HG03025 (cell line): ENCODE data around the gene CUL7.
"Not testable (repeated sequence)": the region's sequence is repeated elsewhere in the genome, so short reads cannot be mapped to it uniquely, and the experiment has no call there.

ENCODE experiments used
- ATAC-seq: cut with Tn5 transposase; IDR thresholded peaks from one replicate; pipeline ENCODE4 v1.9.1; 2021; ENCODE audit warnings: mild to moderate bottlenecking, moderate library complexity; ENCODE audit not compliant: unreplicated experiment, low FRiP score

The CUL7 gene

DNA sequence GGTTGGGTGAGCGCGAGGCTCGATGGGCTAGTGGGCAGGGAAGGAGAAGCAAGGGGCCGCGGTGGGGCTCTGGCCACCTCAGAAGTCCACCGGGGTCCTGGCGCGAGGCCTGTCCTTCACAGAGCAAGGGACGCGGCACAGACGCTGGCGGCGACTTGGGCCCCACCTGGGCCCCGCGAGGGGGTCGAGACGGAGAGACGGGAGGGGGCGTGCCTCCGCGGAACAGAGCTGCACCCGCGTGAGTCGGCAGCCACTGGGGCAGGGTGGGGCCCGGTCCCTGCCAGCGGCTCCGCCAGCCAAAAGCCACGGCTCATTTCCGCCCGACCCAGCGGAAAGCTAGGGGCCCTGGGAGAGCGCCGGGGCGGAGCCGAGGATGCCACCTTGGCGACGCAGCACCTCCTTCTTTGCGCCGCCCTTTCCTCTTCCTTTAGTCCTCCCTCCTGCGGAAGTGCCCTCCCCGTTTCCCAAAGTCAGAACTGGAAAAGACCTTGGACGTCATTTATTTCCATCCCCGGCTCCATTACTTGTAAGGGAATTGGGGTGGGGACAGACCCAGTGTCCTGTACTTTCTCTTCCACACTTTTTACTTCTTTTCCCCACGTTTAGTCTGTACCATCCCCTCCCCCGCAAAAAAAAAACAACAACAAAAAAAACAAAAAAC lies at the start of gene CUL7:
Gene CUL7 (minus strand): TSS at position 307 of the 661 bp plus-strand sequence. CDS start 1,063 bp downstream, outside the sequence.
- ATAC-seq, result peak; percentile 59

DNA sequence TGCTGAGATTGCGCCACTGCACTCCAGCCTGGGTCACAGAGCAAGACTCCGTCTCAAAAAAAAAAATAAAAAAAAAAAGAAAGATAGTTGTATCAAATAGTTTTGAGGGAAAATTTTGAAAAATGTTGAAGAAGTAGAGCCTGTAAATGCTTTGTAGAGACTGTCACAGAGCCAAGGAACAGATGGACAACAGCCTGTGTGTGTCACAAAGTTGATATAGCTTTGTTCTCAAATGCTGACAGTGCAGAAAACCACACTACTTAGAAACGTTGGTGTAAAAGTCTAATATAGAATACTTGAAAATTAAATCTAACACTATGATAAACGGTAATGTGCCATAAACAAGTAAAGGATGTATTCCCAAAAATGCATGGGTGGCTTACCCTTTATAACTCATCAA lies 47.8 kb upstream of the CUL7 start:
- no peak for ATAC-seq

DNA sequence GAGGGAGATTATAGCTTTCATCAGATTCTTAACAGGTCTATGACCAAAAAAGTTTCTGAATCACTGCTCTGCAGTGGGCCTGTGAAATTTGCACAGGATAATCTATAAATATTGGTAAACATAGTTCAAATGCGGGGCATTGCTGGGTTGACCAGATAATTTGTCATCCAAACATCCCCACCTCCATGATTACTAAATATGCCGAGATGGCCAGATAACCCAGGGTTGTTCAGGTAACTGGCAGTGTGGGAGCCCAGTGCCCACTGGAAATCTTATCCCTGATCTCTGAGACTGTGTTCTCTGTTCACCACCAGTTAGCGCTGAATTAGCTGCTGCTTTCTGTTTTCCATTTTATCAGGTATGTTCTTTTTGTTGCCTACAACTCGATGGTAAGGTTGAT lies 43.9 kb upstream of the CUL7 start:
- ATAC-seq, result no peak

GRCh38 chr6:43097098-43097489 lies 43.4 kb upstream of the CUL7 start:
- ATAC-seq, result no peak

GRCh38 chr6:43096451-43097097 lies 42.9 kb upstream of the CUL7 start:
- ATAC-seq, result no peak

DNA sequence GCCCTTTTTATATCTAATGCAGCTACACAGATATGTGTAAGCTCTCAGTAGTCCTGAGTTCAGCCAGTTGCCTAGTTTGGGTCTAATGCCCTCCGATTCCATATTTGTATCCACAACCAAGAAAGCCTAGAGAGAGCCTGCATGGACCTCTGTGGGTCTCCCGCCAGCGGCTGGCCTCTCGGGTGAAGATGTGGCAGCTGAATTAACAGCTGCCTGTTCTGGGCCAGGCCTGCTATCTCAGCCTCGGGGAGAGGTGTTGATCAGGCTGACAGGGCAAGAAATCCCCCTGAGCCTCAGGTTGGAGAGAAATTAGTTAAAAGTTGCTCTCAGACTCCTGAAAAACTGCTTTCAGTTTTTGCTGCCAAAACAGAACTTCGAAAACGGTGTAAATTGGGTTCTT lies 42.3 kb upstream of the CUL7 start:
- no peak for ATAC-seq

DNA sequence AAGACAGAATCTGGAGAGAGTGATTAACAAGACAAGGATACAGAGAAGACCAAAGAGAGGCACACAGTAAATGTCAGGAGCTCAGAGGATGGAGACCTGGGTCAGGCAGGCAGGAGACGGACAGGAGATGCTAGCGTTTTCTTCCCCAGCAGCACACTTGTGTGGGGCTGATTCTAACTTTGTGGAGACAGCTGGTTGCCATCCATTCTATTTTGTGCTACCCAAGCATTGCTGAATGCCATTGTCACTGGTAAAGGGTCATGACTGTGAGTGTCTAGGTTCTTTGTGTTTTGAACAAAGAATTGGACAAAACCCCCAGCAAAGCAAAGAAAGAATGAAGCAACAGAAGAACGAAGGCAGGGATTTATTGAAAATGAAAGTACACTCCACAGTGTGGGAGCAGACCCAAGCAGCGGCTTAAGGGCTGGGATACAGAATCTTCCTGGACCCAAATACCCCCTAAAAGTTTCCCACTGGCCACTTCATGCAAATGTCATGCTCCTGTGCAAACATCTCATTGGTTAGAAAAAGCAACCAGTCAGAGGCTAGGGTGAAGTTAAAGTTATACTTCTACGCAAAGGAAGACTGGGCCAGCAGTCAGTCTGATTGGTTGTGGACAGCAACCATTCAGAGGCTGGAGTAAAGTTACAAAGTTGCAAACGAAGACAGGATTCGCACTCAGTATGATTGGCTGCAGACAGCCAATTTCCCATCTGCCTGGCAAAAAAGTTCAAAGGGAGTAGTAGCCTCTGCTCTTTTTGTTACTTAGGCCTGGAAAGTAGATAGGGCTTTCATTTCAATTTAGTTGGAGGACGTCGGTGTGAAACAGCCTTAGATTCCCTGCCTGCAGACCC lies 40.0 kb upstream of the CUL7 start:
- no peak for ATAC-seq

- ATAC-seq, result no peak
Measured at GRCh38 chr6:43092635-43093034, 39.0 kb upstream of the CUL7 start.

GRCh38 chr6:43091436-43091991 lies 37.9 kb upstream of the CUL7 start:
- ATAC-seq, result no peak

- ATAC-seq, result no peak
Measured at GRCh38 chr6:43091020-43091419, 37.4 kb upstream of the CUL7 start.

DNA sequence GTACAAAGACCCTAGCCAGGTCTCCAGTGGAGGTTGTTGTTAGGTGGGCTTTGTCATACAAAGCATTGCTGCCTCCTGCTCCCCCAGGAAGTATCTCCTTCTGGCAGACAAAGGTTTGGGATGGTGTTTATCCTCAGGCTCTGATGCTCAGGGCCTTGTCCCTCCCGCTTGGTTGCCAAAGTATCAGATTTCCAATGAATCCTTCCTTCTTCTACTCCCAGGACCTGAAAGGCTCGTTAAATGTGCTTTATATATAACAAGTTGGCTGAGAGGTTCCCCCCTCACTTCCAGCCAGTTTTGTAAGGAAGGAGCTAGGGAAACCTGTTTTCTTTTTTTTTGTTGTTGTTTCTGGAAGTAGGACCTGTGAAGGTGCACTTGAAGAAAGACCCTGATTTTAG lies 36.9 kb upstream of the CUL7 start:
- ATAC-seq, result no peak

GRCh38 chr6:43089874-43090558 lies 36.4 kb upstream of the CUL7 start:
- no peak for ATAC-seq

- no peak for ATAC-seq
Measured at GRCh38 chr6:43089467-43089866, 35.8 kb upstream of the CUL7 start.

- no peak for ATAC-seq
Measured at GRCh38 chr6:43088654-43089056, 35.0 kb upstream of the CUL7 start.

DNA sequence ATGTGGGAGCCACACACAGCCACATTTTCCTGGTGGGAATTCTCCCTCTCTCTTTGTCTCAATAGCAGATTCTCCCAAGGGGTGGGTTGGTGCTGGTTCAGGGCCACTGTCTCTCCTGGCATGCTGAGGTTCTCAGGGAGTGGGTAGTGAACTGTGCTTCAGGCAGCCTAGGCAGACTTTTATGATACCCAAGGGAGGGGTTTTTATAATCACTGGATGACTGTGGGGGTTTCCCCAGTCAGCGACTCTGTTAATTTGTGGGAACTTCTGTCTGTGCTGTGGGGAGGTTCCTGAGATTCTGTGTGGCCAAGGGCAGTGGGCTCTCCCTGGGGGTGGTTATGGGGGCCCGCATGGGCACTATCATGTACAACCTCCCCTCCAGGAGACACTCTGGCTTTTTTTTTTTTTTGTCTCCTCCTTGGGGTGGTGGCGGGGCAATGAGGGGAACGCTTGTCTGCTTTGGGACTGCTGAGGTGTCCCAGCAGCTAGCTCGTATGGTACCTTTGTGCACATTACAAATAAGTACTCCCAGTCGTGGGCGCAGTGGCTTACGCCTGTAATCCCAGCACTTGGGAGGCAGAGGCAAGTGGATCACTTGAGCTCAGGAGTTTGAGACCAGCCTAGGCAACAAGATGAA lies 32.5 kb upstream of the CUL7 start:
- no peak for ATAC-seq

DNA sequence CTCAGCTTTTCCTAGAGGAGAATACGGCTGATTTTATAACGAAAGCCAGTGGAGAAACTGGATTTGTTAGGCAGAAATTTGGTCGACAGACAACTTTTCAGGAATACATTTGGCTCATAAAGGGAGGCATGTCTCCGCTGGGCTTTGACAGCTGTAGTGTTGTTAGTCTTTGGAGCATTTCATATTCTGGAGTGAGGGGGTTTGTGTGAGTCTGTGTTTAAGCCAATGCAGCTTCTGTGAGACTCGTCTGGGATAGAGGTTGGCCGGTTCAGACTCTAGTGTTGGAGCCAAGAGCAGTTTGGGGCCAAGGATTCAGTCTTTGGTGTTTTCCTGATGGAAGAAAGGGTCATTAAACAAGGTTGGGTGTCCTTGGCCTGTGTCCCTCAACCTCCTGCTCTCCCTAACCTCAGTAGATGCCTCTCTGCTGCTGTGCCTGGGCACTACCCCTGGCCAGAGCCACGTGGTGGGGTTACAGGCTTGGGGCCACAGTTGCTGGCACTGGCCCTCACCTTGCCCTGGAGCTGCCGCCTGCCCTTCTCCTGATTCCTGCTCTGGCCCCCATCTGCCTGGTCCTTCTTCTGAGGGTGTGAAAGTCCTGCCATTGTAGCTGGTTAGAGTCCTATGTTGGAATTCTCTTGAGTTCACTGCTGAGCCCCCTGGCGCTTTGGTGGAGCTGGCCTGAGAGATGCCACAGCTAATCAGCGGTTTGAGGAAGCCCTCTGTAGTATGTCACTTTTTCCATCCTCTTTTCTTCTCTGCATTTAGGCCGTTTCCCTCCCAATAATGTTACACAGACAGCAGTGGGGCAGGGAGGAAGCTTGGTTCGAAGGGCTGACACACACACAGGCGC lies 29.4 kb upstream of the CUL7 start:
- ATAC-seq, result no peak

GRCh38 chr6:43081922-43082321 lies 28.3 kb upstream of the CUL7 start:
- ATAC-seq, result not testable (repeated sequence)

DNA sequence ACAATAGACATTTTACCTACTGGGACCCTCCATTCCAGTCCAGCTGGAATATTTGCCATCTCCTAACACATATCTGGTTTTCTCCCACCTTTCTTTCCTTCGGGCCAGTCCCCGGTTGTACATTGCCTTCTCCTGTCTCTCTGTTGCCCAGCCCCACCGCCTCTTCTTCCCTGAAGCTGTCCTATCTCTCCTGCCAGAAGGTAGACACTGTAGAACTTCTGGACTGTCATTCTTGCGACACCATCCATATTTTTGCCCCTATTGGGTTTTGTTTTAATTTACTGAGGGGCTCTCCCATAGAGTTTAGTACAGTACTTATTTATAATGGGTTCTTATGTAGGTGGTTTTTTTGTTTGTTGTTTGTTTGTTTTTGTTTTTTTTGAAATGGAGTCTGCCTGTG lies 27.4 kb upstream of the CUL7 start:
- ATAC-seq, result no peak

- no peak for ATAC-seq
Measured at GRCh38 chr6:43078691-43079090, 25.0 kb upstream of the CUL7 start.
